ENCODE results near the gene H2AZ1.

Gene H2AZ1

GRCh38 chr4:99934891-99935290 lies 15.2 kb downstream of the H2AZ1 start:
- no peak overlapping the region for H3K4me3 ChIP-seq
- no peak for TF ChIP-seq EZH2 (IDR thresholded peaks at IDR 0.05)
- TF ChIP-seq FOXP2 (optimal IDR thresholded peaks at IDR 0.05; ENCODE audit: control extremely low read depth, extremely low read length, insufficient read depth), result no peak
- TF ChIP-seq POLR2AphosphoS5 (IDR thresholded peaks at IDR 0.05; ENCODE audit: borderline replicate concordance, low read depth, low read length), result no peak
- no peak overlapping the region for H3K9ac ChIP-seq (ENCODE audit: insufficient read length)
- H3K27ac ChIP-seq, result no peak overlapping the region
- no peak for DNase-seq (ENCODE audit: low read depth, low spot score)
- H3K36me3 ChIP-seq (ENCODE audit: insufficient read depth, low read length), result peaks cover 57% of the 10 kb centered on the region
- H3K9me3 ChIP-seq (ENCODE audit: low read depth, low read length), result peaks cover 18% of the 10 kb centered on the region; the same call in 1 of the 2 replicates

- Histone ChIP-seq H3K4me3 (no peak overlapping the region), H3K9me3 (ENCODE audit: low read depth, low read length) (no peaks in the 10 kb centered on the region), H3K36me3 (ENCODE audit: insufficient read depth, low read length) (peaks cover 47% of the 10 kb centered on the region), H3K27ac (no peak overlapping the region), H3K9ac (ENCODE audit: insufficient read length) (no peak overlapping the region)
- no peak for DNase-seq (ENCODE audit: low read depth, low spot score)
- TF ChIP-seq POLR2AphosphoS5 (IDR thresholded peaks at IDR 0.05; ENCODE audit: borderline replicate concordance, low read depth, low read length) (no peak), EZH2 (IDR thresholded peaks at IDR 0.05) (no peak), FOXP2 (optimal IDR thresholded peaks at IDR 0.05; ENCODE audit: control extremely low read depth, extremely low read length, insufficient read depth) (no peak)
Observed at GRCh38 chr4:99927566-99927965, 22.5 kb downstream of the H2AZ1 start.

- peaks cover 56% of the 10 kb centered on the region for H3K36me3 ChIP-seq (ENCODE audit: insufficient read depth, low read length)
- no peak for DNase-seq (ENCODE audit: low read depth, low spot score)
Observed at GRCh38 chr4:99921174-99921573, 28.9 kb downstream of the H2AZ1 start.

GRCh38 chr4:99918656-99919055 lies 31.4 kb downstream of the H2AZ1 start:
- Histone ChIP-seq H3K9ac (ENCODE audit: insufficient read length) (no peak overlapping the region), H3K4me3 (no peak overlapping the region), H3K27ac (no peak overlapping the region), H3K36me3 (ENCODE audit: insufficient read depth, low read length) (peaks cover 51% of the 10 kb centered on the region), H3K9me3 (ENCODE audit: low read depth, low read length) (no peaks in the 10 kb centered on the region)
- no peak for DNase-seq (ENCODE audit: low read depth, low spot score)
- no peak for TF ChIP-seq POLR2AphosphoS5 (IDR thresholded peaks at IDR 0.05; ENCODE audit: borderline replicate concordance, low read depth, low read length)
- no peak for TF ChIP-seq EZH2 (IDR thresholded peaks at IDR 0.05)
- no peak for TF ChIP-seq FOXP2 (optimal IDR thresholded peaks at IDR 0.05; ENCODE audit: control extremely low read depth, extremely low read length, insufficient read depth)

More at GRCh38 chr4:99921174-99921573, 28.9 kb downstream of the H2AZ1 start:
- no peak overlapping the region for H3K9ac ChIP-seq (ENCODE audit: insufficient read length)
- no peaks in the 10 kb centered on the region for H3K9me3 ChIP-seq (ENCODE audit: low read depth, low read length)
- no peak overlapping the region for H3K27ac ChIP-seq
- H3K4me3 ChIP-seq, result no peak overlapping the region
- TF ChIP-seq FOXP2 (optimal IDR thresholded peaks at IDR 0.05; ENCODE audit: control extremely low read depth, extremely low read length, insufficient read depth) (no peak), POLR2AphosphoS5 (IDR thresholded peaks at IDR 0.05; ENCODE audit: borderline replicate concordance, low read depth, low read length) (no peak), EZH2 (IDR thresholded peaks at IDR 0.05) (no peak)

GRCh38 chr4:99917575-99917974 lies 32.5 kb downstream of the H2AZ1 start:
- no peak overlapping the region for H3K9ac ChIP-seq (ENCODE audit: insufficient read length)
- no peaks in the 10 kb centered on the region for H3K9me3 ChIP-seq (ENCODE audit: low read depth, low read length)
- no peak overlapping the region for H3K27ac ChIP-seq
- no peak for DNase-seq (ENCODE audit: low read depth, low spot score)
- peaks cover 45% of the 10 kb centered on the region for H3K36me3 ChIP-seq (ENCODE audit: insufficient read depth, low read length)
- TF ChIP-seq EZH2 (IDR thresholded peaks at IDR 0.05) (no peak), POLR2AphosphoS5 (IDR thresholded peaks at IDR 0.05; ENCODE audit: borderline replicate concordance, low read depth, low read length) (no peak), FOXP2 (optimal IDR thresholded peaks at IDR 0.05; ENCODE audit: control extremely low read depth, extremely low read length, insufficient read depth) (no peak)
- H3K4me3 ChIP-seq, result no peak overlapping the region

GRCh38 chr4:99915449-99915848 lies 34.6 kb downstream of the H2AZ1 start:
- Histone ChIP-seq H3K27ac (no peak overlapping the region), H3K9me3 (ENCODE audit: low read depth, low read length) (no peaks in the 10 kb centered on the region), H3K36me3 (ENCODE audit: insufficient read depth, low read length) (peaks cover 33% of the 10 kb centered on the region), H3K9ac (ENCODE audit: insufficient read length) (no peak overlapping the region), H3K4me3 (no peak overlapping the region)
- TF ChIP-seq POLR2AphosphoS5 (IDR thresholded peaks at IDR 0.05; ENCODE audit: borderline replicate concordance, low read depth, low read length) (no peak), FOXP2 (optimal IDR thresholded peaks at IDR 0.05; ENCODE audit: control extremely low read depth, extremely low read length, insufficient read depth) (no peak), EZH2 (IDR thresholded peaks at IDR 0.05) (no peak)
- no peak for DNase-seq (ENCODE audit: low read depth, low spot score)

Measured in SK-N-MC (cell line).